ENCODE measurements around the gene TMEM94.

Gene TMEM94

DNA sequence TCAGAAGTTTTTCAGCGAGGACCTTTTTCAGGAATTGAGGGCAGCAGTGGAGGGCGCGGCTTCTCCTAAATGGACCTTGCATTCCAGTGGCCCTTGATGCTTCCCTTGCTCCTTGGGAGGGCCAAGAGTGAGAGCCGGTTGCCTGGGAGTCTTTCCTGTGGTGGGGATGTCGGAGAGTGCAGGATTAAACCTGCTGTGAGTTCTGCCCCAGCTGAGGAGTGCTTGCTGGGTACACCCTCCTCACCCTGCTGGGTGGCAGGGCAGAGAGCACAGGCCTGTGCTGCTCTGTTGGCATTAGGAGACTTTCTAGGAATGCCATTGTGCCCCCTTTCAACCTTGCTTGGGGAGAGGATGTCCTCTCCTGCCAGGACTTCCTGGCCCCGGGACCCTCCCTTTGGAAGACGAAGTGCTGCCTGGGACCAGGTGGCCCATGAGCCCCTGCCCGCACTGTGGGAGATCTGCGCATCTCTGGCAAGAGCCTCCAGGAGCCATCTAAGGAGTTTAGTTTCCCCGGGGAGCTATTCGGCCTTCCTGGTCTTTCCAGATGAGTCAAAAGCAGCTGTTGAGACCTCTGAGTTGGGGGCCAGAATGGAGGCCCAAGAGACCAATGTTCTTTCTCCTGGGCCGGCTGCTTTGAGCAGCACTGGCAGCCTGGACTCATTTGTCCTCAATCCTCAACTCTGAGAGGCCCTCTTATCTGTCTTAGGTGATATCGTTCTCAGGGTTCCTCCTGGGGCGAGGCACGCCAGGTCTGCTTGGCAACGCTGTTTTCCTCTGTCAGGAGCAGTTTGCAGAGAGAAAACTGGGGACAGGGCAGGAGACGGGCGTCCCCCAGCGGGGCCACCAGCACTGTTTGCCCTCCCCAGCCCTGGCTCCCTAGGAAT lies 74.6 kb downstream of the TMEM94 start:
- Mint-ChIP-seq H3K27ac (no peak overlapping the region), H3K36me3 (no peaks in the 10 kb centered on the region), H3K9me3 (no peaks in the 10 kb centered on the region), H3K4me3 (no peak overlapping the region), H3K27me3 (no peaks in the 10 kb centered on the region), H3K4me1 (peaks cover 25% of the 10 kb centered on the region)
- no peak for ATAC-seq

DNA sequence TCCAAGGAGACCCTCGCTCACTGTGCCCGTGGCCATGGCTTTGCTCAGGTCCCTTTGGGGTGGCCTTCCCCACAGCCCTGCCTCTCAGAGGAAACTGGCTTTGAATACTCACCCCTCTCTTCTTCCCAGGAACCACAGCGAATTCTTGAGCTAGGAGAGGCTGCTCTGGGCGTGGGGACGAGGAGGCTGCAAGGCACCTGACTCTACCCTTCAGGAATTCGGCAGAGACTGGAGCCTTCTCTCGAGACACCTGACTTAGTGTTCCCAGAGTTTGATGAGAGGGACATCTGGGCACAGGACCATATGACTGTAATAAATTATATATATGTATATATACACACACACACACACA lies 75.3 kb downstream of the TMEM94 start:
- Mint-ChIP-seq H3K36me3 (no peaks in the 10 kb centered on the region), H3K4me3 (no peak overlapping the region), H3K27me3 (no peaks in the 10 kb centered on the region), H3K27ac (no peak overlapping the region), H3K4me1 (peaks cover 19% of the 10 kb centered on the region), H3K9me3 (no peaks in the 10 kb centered on the region)
- ATAC-seq: no peak

DNA sequence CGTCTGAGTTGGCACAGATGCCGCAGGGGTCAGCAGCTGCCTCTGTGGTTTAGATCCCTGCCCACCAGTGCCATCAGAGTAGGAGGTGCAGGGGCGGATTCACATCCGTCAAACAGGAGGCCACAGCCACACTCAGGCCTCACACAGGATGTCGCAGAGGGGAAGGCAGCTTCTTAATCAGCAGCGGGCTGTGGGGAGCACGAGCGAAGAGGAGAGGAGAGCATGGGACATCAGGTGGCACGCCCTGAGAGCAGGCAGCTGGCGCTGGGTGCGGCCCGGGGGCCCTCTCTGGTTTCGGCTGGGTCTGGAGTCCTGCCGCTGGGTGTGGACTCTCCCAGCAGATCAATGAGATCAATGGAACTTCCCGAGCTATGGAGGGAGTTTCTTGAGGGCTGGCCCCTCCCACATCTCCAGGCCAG lies 78.7 kb downstream of the TMEM94 start:
- Mint-ChIP-seq H3K27ac (peak overlapping the region; percentile 75), H3K9me3 (no peaks in the 10 kb centered on the region), H3K4me3 (peak overlapping the region; percentile 9), H3K27me3 (no peaks in the 10 kb centered on the region), H3K4me1 (peaks cover 15% of the 10 kb centered on the region), H3K36me3 (no peaks in the 10 kb centered on the region)
- ATAC-seq: peak; percentile 88

DNA sequence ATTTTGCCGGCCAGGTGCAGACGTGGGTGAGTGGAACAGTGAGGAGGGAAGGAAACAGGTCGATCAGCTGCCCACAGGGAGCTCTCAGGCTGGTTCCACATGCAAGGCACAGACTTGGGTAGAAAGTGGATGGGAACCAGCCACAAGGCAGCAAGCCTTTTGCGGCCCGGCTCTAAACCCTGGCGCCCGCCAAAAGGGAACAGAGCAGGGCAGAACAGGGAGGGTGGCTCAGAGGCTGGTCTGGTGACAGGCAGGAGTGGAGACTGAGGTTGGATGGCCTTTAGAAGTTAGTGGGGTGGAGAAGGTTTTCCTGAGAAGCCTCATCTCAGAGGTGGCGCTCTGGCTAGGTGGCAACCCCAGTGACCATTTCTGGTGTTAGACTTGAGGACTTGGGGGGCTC lies 79.4 kb downstream of the TMEM94 start:
- Mint-ChIP-seq H3K27me3 (no peaks in the 10 kb centered on the region), H3K27ac (peak overlapping the region; percentile 75), H3K4me3 (no peak overlapping the region), H3K4me1 (peaks cover 15% of the 10 kb centered on the region), H3K9me3 (no peaks in the 10 kb centered on the region), H3K36me3 (no peaks in the 10 kb centered on the region)
- ATAC-seq: no peak

DNA sequence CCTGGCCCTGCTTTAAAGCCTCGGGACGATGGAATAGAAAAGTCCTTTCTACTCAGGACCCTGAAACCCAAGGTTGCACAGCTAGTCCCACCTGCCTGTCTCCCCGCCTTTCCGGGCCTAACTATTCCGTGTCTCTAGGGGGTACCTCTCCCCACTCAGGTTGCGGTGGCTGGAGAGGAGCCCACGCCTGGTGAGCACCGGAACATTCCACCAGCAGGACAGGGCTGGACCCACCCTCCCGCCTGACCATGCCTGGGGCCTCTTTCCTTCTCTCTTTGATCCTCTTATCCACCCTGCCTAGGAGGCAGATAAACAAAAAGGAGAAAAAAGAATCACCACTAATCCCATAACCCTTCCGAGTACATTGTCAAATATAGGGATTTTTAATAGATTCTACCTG lies 79.9 kb downstream of the TMEM94 start:
- Mint-ChIP-seq H3K27ac (no peak overlapping the region), H3K9me3 (no peaks in the 10 kb centered on the region), H3K27me3 (no peaks in the 10 kb centered on the region), H3K4me1 (peaks cover 15% of the 10 kb centered on the region), H3K36me3 (no peaks in the 10 kb centered on the region), H3K4me3 (no peak overlapping the region)
- ATAC-seq: no peak

GRCh38 chr17:75539967-75540729 lies 83.7 kb downstream of the TMEM94 start:
- Mint-ChIP-seq H3K27ac (no peak overlapping the region), H3K9me3 (no peaks in the 10 kb centered on the region), H3K4me3 (no peak overlapping the region), H3K4me1 (peaks cover 8% of the 10 kb centered on the region), H3K36me3 (no peaks in the 10 kb centered on the region), H3K27me3 (no peaks in the 10 kb centered on the region)
- no peak for ATAC-seq

DNA sequence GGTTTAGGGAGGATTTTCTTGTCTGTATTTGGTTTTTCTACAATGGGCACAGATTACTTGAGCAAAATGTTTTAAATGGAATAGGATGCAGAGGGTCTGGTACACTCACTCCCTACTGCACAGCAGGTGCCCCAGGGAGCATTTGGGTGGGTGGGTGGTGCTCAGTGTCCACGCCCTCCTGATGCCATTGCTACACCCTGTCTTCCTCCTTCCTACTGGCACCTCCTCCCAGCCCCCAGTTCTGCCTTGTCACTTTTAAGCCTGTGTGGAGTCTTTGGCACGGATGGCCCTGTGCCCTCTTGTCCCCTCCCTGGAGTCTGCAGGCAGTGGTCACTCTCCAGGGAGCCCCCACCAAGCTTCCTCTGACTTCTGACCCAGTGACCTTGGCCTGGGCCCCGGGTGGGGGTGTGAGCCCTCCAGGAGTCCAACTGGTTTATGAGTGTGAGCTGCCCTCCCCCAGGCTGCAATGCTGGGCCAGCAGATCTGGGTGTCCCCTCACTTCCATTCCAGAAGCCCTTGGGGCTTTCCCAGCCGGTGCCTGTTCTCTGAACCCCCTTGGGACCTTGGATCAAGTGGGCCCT lies 84.6 kb downstream of the TMEM94 start:
- no peaks in the 10 kb centered on the region for H3K4me1 Mint-ChIP-seq

GRCh38 chr17:75542229-75542628 lies 85.8 kb downstream of the TMEM94 start:
- no peak for ATAC-seq
- H3K27me3 Mint-ChIP-seq: no peaks in the 10 kb centered on the region
- H3K27ac Mint-ChIP-seq: no peak overlapping the region
- H3K36me3 Mint-ChIP-seq: no peaks in the 10 kb centered on the region
- H3K4me3 Mint-ChIP-seq: no peak overlapping the region
- H3K9me3 Mint-ChIP-seq: no peaks in the 10 kb centered on the region
- no peaks in the 10 kb centered on the region for H3K4me1 Mint-ChIP-seq

More for the DNA sequence above, 84.6 kb downstream of the TMEM94 start:
- ATAC-seq: no peak
- Mint-ChIP-seq H3K27ac (no peak overlapping the region), H3K9me3 (no peaks in the 10 kb centered on the region), H3K36me3 (no peaks in the 10 kb centered on the region), H3K4me3 (no peak overlapping the region), H3K27me3 (no peaks in the 10 kb centered on the region)

DNA sequence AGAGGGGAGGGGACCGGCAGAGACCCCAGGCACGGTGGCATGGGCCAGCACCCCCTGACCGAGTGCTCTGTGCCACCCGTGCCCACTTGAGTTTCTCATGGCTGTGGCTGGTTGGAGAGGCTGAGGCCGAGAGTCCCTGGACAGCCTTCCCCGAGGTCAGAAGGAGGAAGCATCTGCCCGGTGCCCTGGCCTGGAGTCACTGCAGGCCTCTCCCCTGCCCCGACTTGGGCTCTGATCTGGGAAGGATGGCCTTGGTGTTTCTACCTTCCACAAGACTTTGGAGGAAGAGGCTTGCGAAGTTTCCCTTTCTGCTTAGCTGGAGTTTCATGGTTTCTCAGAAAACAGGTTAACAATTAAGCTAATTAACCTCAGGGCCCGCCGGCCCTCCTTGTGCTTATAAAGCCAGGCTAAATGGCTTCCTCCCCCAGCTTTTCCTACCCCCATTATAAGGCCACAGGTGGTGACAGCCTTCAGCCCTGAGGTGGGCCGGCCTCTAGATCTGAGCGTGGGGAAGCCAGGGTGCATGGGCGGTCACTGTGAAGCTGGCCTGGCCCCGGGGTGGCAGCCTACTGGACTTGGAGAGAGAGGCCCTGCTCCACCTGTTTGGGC lies 86.4 kb downstream of the TMEM94 start:
- Mint-ChIP-seq H3K9me3 (no peaks in the 10 kb centered on the region), H3K36me3 (no peaks in the 10 kb centered on the region), H3K4me3 (no peak overlapping the region), H3K4me1 (no peaks in the 10 kb centered on the region), H3K27me3 (no peaks in the 10 kb centered on the region), H3K27ac (no peak overlapping the region)
- ATAC-seq: no peak

- Mint-ChIP-seq H3K27ac (no peak overlapping the region), H3K4me3 (no peak overlapping the region)
- no peak for ATAC-seq
Observed at GRCh38 chr17:75544250-75544649, 87.8 kb downstream of the TMEM94 start.

DNA sequence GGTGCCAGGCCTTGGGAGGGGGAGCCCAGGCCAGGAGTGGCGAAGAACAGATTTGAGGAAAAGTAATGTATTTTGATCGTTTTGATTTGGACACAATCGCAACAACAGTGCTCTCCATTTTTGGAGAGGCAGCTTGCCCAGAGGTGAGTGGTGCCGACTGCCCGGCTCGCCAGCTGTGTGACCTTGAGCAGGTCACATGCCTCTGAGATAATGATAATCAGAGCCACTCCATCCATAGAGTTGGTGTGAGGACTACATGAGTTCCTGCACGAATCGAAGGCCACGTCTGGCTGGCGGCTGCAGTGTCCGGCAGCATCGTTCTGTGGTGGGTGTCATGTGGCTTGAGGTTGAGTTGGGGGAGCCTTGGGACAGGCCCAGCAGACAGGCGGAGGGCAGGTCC lies 89.7 kb downstream of the TMEM94 start:
- H3K4me3 Mint-ChIP-seq: no peak overlapping the region
- H3K27me3 Mint-ChIP-seq: no peaks in the 10 kb centered on the region
- no peaks in the 10 kb centered on the region for H3K36me3 Mint-ChIP-seq
- ATAC-seq: no peak
- no peaks in the 10 kb centered on the region for H3K9me3 Mint-ChIP-seq
- no peaks in the 10 kb centered on the region for H3K4me1 Mint-ChIP-seq
- H3K27ac Mint-ChIP-seq: no peak overlapping the region

More at GRCh38 chr17:75544250-75544649, 87.8 kb downstream of the TMEM94 start:
- Mint-ChIP-seq H3K4me1 (no peaks in the 10 kb centered on the region), H3K27me3 (no peaks in the 10 kb centered on the region), H3K36me3 (no peaks in the 10 kb centered on the region), H3K9me3 (no peaks in the 10 kb centered on the region)

- Mint-ChIP-seq H3K4me3 (no peak overlapping the region), H3K27ac (no peak overlapping the region), H3K4me1 (no peaks in the 10 kb centered on the region), H3K36me3 (no peaks in the 10 kb centered on the region), H3K27me3 (no peaks in the 10 kb centered on the region), H3K9me3 (no peaks in the 10 kb centered on the region)
- ATAC-seq: no peak
Observed at GRCh38 chr17:75547091-75547490, 90.7 kb downstream of the TMEM94 start.

GRCh38 chr17:75548813-75549212 lies 92.4 kb downstream of the TMEM94 start:
- Mint-ChIP-seq H3K27me3 (no peaks in the 10 kb centered on the region), H3K9me3 (no peaks in the 10 kb centered on the region), H3K4me1 (no peaks in the 10 kb centered on the region), H3K36me3 (no peaks in the 10 kb centered on the region), H3K4me3 (no peak overlapping the region), H3K27ac (no peak overlapping the region)
- ATAC-seq: no peak

Measured in stimulated activated memory B cell treated with anti-CD40 and anti-IgM and Interleukin-4, amounts not matched to agents 10 μg/mL and 1 μg/mL and 100 μg/mL, for 72 hours (primary cell).